Body of pancreas (tissue), 4 donors: ENCODE results near the gene CTNND2.

ENCODE experiments used
- POLR2A ChIP-seq, 3 donors: fragments of 450-650 bp; IDR thresholded peaks; one replicate each; pipeline ENCODE4 v1.6.1; 2016; ENCODE audit warnings: antibody characterized with exemption in 3 of 3, mild to moderate bottlenecking in 2 of 3
- TF ChIP-seq, protein P1 (sequence below), 7 experiments: fragments of 450-650 bp in 4 of 7; fragments of 200-600 bp in 3 of 7; sonication (generic) in 3 of 7; IDR thresholded peaks; one replicate each; pipeline ENCODE4 v1.5.1; 2016 to 2019; ENCODE audit warnings: antibody characterized with exemption in 7 of 7

- TF ChIP-seq, protein P1, sequence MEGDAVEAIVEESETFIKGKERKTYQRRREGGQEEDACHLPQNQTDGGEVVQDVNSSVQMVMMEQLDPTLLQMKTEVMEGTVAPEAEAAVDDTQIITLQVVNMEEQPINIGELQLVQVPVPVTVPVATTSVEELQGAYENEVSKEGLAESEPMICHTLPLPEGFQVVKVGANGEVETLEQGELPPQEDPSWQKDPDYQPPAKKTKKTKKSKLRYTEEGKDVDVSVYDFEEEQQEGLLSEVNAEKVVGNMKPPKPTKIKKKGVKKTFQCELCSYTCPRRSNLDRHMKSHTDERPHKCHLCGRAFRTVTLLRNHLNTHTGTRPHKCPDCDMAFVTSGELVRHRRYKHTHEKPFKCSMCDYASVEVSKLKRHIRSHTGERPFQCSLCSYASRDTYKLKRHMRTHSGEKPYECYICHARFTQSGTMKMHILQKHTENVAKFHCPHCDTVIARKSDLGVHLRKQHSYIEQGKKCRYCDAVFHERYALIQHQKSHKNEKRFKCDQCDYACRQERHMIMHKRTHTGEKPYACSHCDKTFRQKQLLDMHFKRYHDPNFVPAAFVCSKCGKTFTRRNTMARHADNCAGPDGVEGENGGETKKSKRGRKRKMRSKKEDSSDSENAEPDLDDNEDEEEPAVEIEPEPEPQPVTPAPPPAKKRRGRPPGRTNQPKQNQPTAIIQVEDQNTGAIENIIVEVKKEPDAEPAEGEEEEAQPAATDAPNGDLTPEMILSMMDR (IDR thresholded peaks at IDR 0.05): no peak
- TF ChIP-seq POLR2A (IDR thresholded peaks at IDR 0.05): no peak
These were observed 392.4 kb downstream of the CTNND2 start for GRCh38 chr5:11511878-11512277.
